A549 (cell line): Measurements from ENCODE around the gene ELP5. TPM values are rescaled to one million over a fixed set of nuclear protein-coding genes. Genes with fewer than 3 reads are reported as not detected.

Experiments
- ATAC-seq, 2 experiments: fragments of 200-7000 bp in 1 of 2; fragments of >200 bp in 1 of 2; cut with Nextera tagmentation in 1 of 2; cut with Tn5 transposase in 1 of 2; 3 replicates each; pipeline versions ENCODE4 v1.8.0 to v1.9.1; 2018 to 2020; ENCODE audit warnings: mild to moderate bottlenecking in 1 of 2, moderate library complexity in 1 of 2
- CTCF ChIA-PET: fragments of 300-600 bp; sonication (Branson Sonifier 250); formaldehyde crosslinking; extraction: SDS; loops from one replicate; lab custom pipeline; 2021; ENCODE audit warnings: antibody characterized with exemption, inconsistent platforms; lab: Yijun Ruan, JAX
- POLR2A ChIA-PET: fragments of 350-600 bp; formaldehyde crosslinking; extraction: SDS; loops from one replicate; lab custom pipeline; 2021; ENCODE audit warnings: antibody characterized with exemption, inconsistent platforms; lab: Yijun Ruan, JAX
- DNase-seq, 2 experiments: peaks; one replicate each; pipeline versions ENCODE4 v3.0.0 to v3.0.0-alpha.2; 2011 to 2016; ENCODE audit warnings: low read depth in 1 of 2, low spot score in 1 of 2
- FAIRE-seq: peaks from 2 replicates; lab custom pipeline; 2011; peaks lifted over from hg19 to GRCh38; lab: Jason Lieb, UNC
- H3K27ac ChIP-seq, 2 experiments: fragments of >200 bp; sonication (Bioruptor Twin); formaldehyde crosslinking; 3 replicates each; pipeline ENCODE4 v1.5.1; 2016 to 2017
- H3K4me1 ChIP-seq: fragments of >200 bp; sonication (Bioruptor Twin); formaldehyde crosslinking; 3 replicates; pipeline ENCODE4 v1.6.1; 2016
- H3K4me2 ChIP-seq: fragments of >200 bp; sonication (Bioruptor Twin); formaldehyde crosslinking; 3 replicates; pipeline ENCODE4 v1.6.1; 2016
- H3K4me3 ChIP-seq: fragments of >200 bp; sonication (Bioruptor Twin); formaldehyde crosslinking; 3 replicates; pipeline ENCODE4 v1.5.1; 2016
- H3K9me3 ChIP-seq: fragments of >200 bp; sonication (Bioruptor Twin); formaldehyde crosslinking; 3 replicates; pipeline ENCODE4 v1.6.1; 2016
- ATOH8 ChIP-seq: fragments of 250-450 bp; sonication (Bioruptor Pico); IDR thresholded peaks from 2 replicates; pipeline ENCODE4 v1.5.0; 2020; ENCODE audit warnings: low read depth, mild to moderate bottlenecking, moderate library complexity
- BHLHE40 ChIP-seq: IDR thresholded peaks from 2 replicates; pipeline ENCODE4 v1.6.1; 2012; ENCODE audit warnings: low read depth, low read length, inconsistent platforms
- CBX2 ChIP-seq: fragments of 200-600 bp; sonication (generic); IDR thresholded peaks from 2 replicates; pipeline ENCODE4 v1.6.1; 2016; ENCODE audit warnings: low read depth, mild to moderate bottlenecking, borderline replicate concordance
- CEBPB ChIP-seq, 2 experiments: fragments of >200 bp in 1 of 2; sonication (Bioruptor Twin) in 1 of 2; formaldehyde crosslinking in 1 of 2; IDR thresholded peaks; 2 replicates each; pipeline ENCODE4 v1.6.1; 2012 to 2016
- E2F6 ChIP-seq: IDR thresholded peaks from 2 replicates; pipeline ENCODE4 v1.6.1; 2012; ENCODE audit warnings: low read depth, borderline replicate concordance
- ELK1 ChIP-seq: fragments of 150-350 bp; IDR thresholded peaks from 2 replicates; pipeline ENCODE4 v1.6.1; 2014; ENCODE audit warnings: low read depth, mild to moderate bottlenecking, low read length
- FOSL2 ChIP-seq, 2 experiments: fragments of 450-650 bp in 1 of 2; fragments of >200 bp in 1 of 2; sonication (Bioruptor Twin) in 1 of 2; formaldehyde crosslinking; IDR thresholded peaks; 2 replicates each; pipeline versions ENCODE4 v1.5.0 to v1.6.1; 2016 to 2020; ENCODE audit warnings: mild to moderate bottlenecking in 1 of 2, moderate library complexity in 1 of 2
- FOXS1 ChIP-seq: fragments of 250-450 bp; sonication (Bioruptor Pico); IDR thresholded peaks from 2 replicates; pipeline ENCODE4 v1.5.0; 2020; ENCODE audit warnings: mild to moderate bottlenecking, moderate library complexity
- GATA3 ChIP-seq: IDR thresholded peaks from 2 replicates; pipeline ENCODE4 v1.6.1; 2012; ENCODE audit warnings: borderline replicate concordance
- HDAC2 ChIP-seq: fragments of 200-600 bp; sonication (generic); IDR thresholded peaks from 2 replicates; pipeline ENCODE4 v1.6.1; 2016
- HES2 ChIP-seq: fragments of >200 bp; sonication (Bioruptor Twin); formaldehyde crosslinking; IDR thresholded peaks from 2 replicates; pipeline ENCODE4 v1.6.1; 2016
- HEYL ChIP-seq: fragments of 250-450 bp; sonication (Bioruptor Pico); IDR thresholded peaks from 2 replicates; pipeline ENCODE4 v1.8.0; 2021; ENCODE audit warnings: mild to moderate bottlenecking, moderate library complexity
- HMGXB4 ChIP-seq: fragments of 250-450 bp; sonication (Bioruptor Pico); IDR thresholded peaks from 2 replicates; pipeline ENCODE4 v1.5.0; 2021; ENCODE audit warnings: mild to moderate bottlenecking, moderate library complexity, borderline replicate concordance
- JUNB ChIP-seq: fragments of >200 bp; sonication (Bioruptor Twin); formaldehyde crosslinking; IDR thresholded peaks from 2 replicates; pipeline ENCODE4 v1.6.1; 2016
- MAZ ChIP-seq: fragments of 150-350 bp; IDR thresholded peaks from 2 replicates; pipeline ENCODE4 v1.6.1; 2014; ENCODE audit warnings: antibody characterized with exemption, low read depth, low read length, borderline replicate concordance
- PBX3 ChIP-seq: IDR thresholded peaks from 2 replicates; pipeline ENCODE4 v1.6.1; 2012
- POLR2A ChIP-seq: IDR thresholded peaks from 2 replicates; pipeline ENCODE4 v1.6.1; 2012; ENCODE audit warnings: mild to moderate bottlenecking, low read length
- RCOR1 ChIP-seq: fragments of 150-350 bp; IDR thresholded peaks from 2 replicates; pipeline ENCODE4 v1.6.1; 2014; ENCODE audit warnings: antibody characterized with exemption, low read length, low read depth
- RFX5 ChIP-seq: fragments of 450-650 bp; IDR thresholded peaks from 2 replicates; pipeline ENCODE4 v1.7.1; 2014; ENCODE audit warnings: antibody characterized with exemption, mild to moderate bottlenecking, moderate library complexity
- TFCP2L1 ChIP-seq: fragments of 250-450 bp; sonication (Bioruptor Pico); IDR thresholded peaks from 2 replicates; pipeline ENCODE4 v1.5.0; 2021; ENCODE audit warnings: mild to moderate bottlenecking
- ZSCAN20 ChIP-seq: fragments of 250-450 bp; sonication (Bioruptor Pico); IDR thresholded peaks from 2 replicates; pipeline ENCODE4 v1.8.0; 2022; ENCODE audit warnings: mild to moderate bottlenecking, moderate library complexity
- WGBS: methylation state at CpG from one replicate; pipeline ENCODE4 v1.1.6; 2017; ENCODE audit errors: missing lambda C conversion rate; 5-methylcytosine and 5-hydroxymethylcytosine counted together
- polyA plus RNA-seq, 4 experiments: library from polyadenylated mRNA; depleted of rRNA in 3 of 4; stranded (reverse); fragments of >200 nt; fragmentation: RNase III in 1 of 4; extraction: RNeasy Plus Mini Kit Qiagen cat#74134 plus additional on column Dnase treatment in 1 of 4; gene quantifications; 2 replicates in 3 of 4; 3 replicates in 1 of 4; pipeline ENCODE4 v1.2.3, GENCODE V29; 2011 to 2017

ELP5 gene
- polyA plus RNA-seq, 2 of the 4 experiments (the other 2 are of a cell fraction), result 92.1 to 133 TPM

GRCh38 chr17:7260651-7261378 is 8.8 kb downstream of the ELP5 start:
- POLR2A ChIA-PET, result no interaction called here
- TF ChIP-seq FOSL2 (IDR thresholded peaks at IDR 0.05), result no peak
- no peak for TF ChIP-seq FOSL2 (CRISPR knock-in tag; IDR thresholded peaks at IDR 0.05)
- no peak for TF ChIP-seq POLR2A
- TF ChIP-seq MAZ, result no peak
- no peak for TF ChIP-seq RFX5
- no peak for TF ChIP-seq ATOH8 (CRISPR knock-in tag)
- no peak for TF ChIP-seq CEBPB (IDR thresholded peaks at IDR 0.05)
- no peak for TF ChIP-seq RCOR1
- no peak for TF ChIP-seq HMGXB4 (CRISPR knock-in tag)
- TF ChIP-seq ELK1, result no peak
- no peak for TF ChIP-seq HDAC2
- no peak for TF ChIP-seq HES2
- TF ChIP-seq E2F6, result no peak
- TF ChIP-seq GATA3, result no peak
- no peak for TF ChIP-seq HEYL (CRISPR knock-in tag)
- peaks cover 50% of the 10 kb centered on the region for H3K4me1 ChIP-seq
- CTCF ChIA-PET, result interaction anchor here (1.0 to 2.2 kb wide), 3 partner anchors 18 to 36 kb away, joined by 4 to 12 read pairs (median 4); partner anchors contain the start of gene SLC2A4
- FAIRE-seq (no peak), DNase-seq (no peak), ATAC-seq (0 out of 6 replicates have a peak, but pooled peaks of 1 of the 2 experiments have one; percentile 2)
- no peak overlapping the region; a peak in 1 of 6 replicates for H3K27ac ChIP-seq
- H3K4me3 ChIP-seq, result no peak overlapping the region
- WGBS, result 95% methylated on average over 54 of the region's 54 CpGs
- H3K4me2 ChIP-seq, result no peak overlapping the region
- H3K9me3 ChIP-seq, result no peaks in the 10 kb centered on the region

- CTCF ChIA-PET, result interaction anchor here (1.2 kb wide), 1 partner anchor 35 kb away, joined by 4 read pairs; no protein-coding TSS in a partner anchor
- DNase-seq (no peak), FAIRE-seq (no peak), ATAC-seq (no peak)
- WGBS, result 94% methylated on average over 65 of the region's 71 CpGs
- Histone ChIP-seq H3K4me3 (no peak overlapping the region), H3K27ac (no peak overlapping the region; a peak in 1 of 6 replicates), H3K4me2 (no peak overlapping the region), H3K9me3 (no peaks in the 10 kb centered on the region), H3K4me1 (peaks cover 57% of the 10 kb centered on the region)
- no peak for TF ChIP-seq HDAC2
- TF ChIP-seq RFX5, result no peak
- TF ChIP-seq ZSCAN20 (CRISPR knock-in tag), result no peak
- no peak for TF ChIP-seq CBX2
- TF ChIP-seq PBX3, result no peak
- TF ChIP-seq FOXS1, result no peak
- TF ChIP-seq TFCP2L1 (CRISPR knock-in tag), result no peak
- TF ChIP-seq BHLHE40, result no peak
- TF ChIP-seq JUNB, result no peak
- POLR2A ChIA-PET, result no interaction called here
These were observed 9.6 kb downstream of the ELP5 start for GRCh38 chr17:7261379-7262191.
